GM08714 (cell line): ENCODE data around the gene DGKA.

ENCODE experiments used
- H3K4me3 ChIP-seq: fragments of 200-500 bp; sonication (Bioruptor generic); 2 replicates; pipeline ENCODE4 v1.5.1; 2014; ENCODE audit warnings: mild to moderate bottlenecking, low read length, inconsistent platforms
- ZNF274 ChIP-seq: IDR thresholded peaks from 2 replicates; pipeline ENCODE4 v1.6.1; 2012; ENCODE audit warnings: mild to moderate bottlenecking, low read depth, low read length

The DGKA gene

GRCh38 chr12:55937981-55938380, 7.0 kb downstream of the DGKA start:
- no peak for TF ChIP-seq ZNF274
- H3K4me3 ChIP-seq: no peak overlapping the region

DNA sequence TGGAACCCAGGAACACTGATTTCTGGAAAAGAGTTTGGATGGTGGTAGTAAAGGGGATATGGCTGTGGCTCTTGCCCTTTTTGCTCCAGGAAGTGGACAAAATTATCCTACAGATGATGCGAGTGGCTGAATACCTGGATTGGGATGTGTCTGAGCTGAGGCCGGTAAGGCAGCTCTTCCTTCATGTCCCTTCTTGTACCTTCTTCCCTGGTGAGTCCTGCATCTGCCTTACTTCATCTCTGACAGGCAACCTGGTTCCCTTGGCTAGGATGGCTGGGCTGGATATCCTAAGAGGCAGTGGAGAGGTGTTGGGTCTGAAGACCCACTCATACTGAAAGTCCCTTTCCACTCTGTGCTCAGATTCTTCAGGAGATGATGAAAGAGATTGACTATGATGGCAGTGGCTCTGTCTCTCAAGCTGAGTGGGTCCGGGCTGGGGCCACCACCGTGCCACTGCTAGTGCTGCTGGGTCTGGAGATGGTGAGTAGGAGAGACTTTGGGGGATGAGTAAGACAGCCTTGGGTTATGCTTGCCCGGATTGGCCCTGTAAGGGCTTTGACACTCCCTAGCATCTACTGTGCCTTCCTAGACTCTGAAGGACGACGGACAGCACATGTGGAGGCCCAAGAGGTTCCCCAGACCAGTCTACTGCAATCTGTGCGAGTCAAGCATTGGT, 8.0 kb downstream of the DGKA start:
- no peak for TF ChIP-seq ZNF274
- no peak overlapping the region for H3K4me3 ChIP-seq

DNA sequence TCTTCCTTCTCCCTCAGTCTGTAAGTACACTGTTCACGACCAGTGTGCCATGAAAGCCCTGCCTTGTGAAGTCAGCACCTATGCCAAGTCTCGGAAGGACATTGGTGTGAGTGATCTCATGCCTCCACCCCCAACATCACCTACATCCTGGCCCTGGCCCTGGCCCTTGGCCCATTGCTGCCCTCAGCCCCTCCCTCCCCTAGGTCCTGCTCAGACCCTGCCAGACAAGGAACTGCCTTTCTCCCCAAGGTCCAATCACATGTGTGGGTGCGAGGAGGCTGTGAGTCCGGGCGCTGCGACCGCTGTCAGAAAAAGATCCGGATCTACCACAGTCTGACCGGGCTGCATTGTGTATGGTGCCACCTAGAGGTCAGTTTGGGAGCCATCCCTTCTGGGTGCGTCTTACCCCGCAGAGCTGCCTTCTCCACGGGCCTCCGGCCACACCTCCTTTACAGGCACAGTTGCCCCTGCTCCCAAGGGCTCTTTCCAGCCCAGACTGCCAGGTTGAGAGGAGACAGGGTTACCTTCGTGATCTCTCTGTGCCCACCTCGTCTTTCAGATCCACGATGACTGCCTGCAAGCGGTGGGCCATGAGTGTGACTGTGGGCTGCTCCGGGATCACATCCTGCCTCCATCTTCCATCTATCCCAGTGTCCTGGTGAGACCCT, 9.2 kb downstream of the DGKA start:
- no peak for TF ChIP-seq ZNF274
- H3K4me3 ChIP-seq: no peak overlapping the region

- TF ChIP-seq ZNF274: no peak
- no peak overlapping the region for H3K4me3 ChIP-seq
Measured at GRCh38 chr12:55942055-55942454, 11.1 kb downstream of the DGKA start.

DNA sequence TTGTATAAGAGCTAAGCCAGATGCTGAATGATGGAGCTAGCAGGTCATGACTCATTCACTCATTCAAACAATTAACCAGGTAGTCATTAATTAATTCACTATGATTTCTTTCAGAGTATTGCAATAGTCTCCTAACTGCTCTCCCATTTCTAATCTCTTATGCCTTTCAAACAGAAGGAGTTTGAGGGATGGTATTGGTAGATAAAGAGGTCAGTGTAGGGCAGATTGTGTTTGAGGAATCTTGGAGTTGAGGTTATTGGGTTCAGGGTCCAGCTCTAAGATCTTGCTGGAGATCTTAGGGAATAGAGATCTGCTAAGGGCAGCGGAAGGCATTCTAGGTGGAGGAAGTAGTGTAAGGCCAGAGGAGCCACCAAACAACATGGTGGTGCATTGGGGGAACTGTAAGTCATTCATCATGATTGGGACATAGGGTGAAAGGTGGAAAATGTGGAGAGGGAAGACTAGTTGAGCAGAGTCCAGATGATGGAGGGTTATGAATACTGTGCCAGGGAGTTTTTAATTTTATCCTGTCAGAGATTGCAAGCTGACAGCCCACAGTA, 11.7 kb downstream of the DGKA start:
- TF ChIP-seq ZNF274: no peak

DNA sequence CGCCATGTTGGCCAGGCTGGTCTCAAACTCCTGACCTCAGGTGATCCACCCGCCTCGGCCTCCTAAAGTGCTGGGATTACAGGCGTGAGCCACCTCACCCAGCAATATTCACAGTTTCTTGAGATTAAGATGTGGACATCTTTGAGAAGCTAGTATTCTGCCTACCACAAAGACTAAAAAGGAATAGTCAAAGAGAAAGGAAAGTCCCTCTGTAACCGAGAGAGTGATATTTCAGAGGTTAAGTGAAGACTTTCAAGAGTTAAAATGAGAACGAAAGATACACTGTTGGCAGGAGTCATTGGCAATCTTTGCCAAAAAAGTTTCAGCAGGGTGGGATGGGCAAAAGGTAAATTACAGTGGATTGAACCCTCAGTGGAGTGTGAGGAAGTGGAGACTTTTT, 15.6 kb downstream of the DGKA start:
- TF ChIP-seq ZNF274: no peak
- no peak overlapping the region for H3K4me3 ChIP-seq

More for the DNA sequence above, 11.7 kb downstream of the DGKA start:
- H3K4me3 ChIP-seq: no peak overlapping the region

- TF ChIP-seq ZNF274: no peak
- H3K4me3 ChIP-seq: no peak overlapping the region
Measured at GRCh38 chr12:55955344-55955743, 24.4 kb downstream of the DGKA start.

DNA sequence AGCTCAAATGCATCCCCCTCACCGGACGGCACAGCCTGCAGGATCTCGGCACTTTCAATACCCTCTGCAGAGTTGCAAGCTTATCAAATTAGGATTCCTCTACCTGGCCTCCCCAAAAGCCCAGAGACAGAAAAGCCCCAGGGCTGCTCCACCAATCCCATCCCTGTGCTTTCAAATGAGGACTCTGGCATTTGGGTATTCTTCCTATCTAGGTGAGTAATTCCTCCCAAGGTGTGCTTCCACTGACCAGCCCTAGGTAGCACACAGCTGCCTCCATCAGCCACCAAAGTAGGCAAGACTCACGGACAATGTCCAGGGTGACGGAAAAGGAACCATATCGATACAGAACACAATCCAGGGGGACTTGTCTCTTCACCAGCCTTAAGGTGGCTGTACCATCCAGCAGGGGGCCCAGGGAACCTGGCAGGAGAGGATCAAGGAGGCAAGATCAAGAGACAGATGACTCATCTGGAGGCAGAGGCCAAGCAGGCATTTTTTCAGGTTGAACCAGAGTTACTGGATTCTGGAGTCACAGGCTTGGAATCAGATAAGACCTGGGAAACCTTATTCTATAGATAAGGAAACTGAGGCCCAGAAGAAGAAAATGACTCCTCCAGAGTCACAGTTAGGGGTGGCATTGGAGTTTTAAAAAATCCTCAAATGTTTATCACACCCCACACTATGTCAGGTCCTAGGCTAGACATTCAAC, 25.0 kb downstream of the DGKA start:
- H3K4me3 ChIP-seq: no peak overlapping the region
- TF ChIP-seq ZNF274: no peak

DNA sequence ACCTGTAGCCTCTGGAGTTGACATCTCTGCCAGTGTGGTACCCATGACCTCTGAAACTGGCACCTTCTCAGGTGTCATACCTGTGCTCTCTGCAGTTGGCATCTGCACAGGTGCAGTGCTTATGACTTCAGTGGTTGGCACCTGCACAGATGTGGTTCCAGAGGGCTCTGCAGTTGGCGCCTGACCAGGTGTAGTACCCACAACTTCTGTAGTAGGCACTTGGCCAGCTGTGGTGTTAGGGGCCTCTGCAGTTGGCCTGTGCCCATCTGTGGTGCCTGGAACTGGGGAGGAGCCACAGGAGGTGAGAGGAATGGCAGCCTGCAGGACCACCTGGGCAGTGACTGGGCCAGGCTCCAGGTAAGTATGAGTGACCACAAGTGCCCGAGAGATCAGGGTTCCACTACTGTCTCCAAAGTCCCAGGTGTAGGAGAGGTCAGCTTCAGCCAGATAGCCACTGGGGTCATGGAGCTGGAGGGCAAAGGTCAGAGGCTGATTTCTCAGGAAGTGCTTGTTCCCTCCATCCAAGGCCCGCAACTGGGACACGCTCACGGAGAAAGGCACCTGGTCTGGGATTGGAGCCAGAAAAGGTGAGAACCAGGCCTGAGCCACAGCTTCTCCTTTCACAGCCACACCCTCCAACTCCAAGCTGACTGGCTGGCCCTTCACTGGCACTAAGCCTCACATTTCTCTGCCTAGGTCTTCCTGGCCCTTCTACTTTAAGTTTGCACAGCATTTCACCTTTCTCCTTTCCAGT, 26.3 kb downstream of the DGKA start:
- TF ChIP-seq ZNF274: no peak

GRCh38 chr12:55963760-55964159, 32.8 kb downstream of the DGKA start:
- H3K4me3 ChIP-seq: no peak overlapping the region
- TF ChIP-seq ZNF274: no peak

More for the DNA sequence above, 26.3 kb downstream of the DGKA start:
- H3K4me3 ChIP-seq: no peak overlapping the region

DNA sequence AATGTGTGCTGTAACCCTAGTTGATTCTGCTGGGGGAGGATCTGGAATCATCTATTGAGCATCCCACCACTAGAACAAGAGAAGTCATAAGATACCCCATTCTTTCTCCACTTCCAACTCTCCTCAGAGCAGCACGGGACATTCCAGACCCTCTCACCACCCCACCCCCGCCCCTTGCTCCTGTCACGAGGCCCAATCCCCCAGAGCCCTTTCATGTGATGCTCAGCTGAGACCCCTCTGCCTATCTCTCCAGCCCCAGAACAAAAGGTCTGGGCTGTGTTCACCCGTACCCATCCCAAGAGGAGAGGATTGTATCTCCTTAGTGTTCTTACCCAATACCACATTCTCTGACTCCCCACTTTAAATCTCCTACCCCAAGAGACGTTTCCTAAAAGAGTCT, 34.3 kb downstream of the DGKA start:
- no peak overlapping the region for H3K4me3 ChIP-seq
- no peak for TF ChIP-seq ZNF274

- no peak for TF ChIP-seq ZNF274
- H3K4me3 ChIP-seq: peak within 1 kb of the TSS; percentile 89
Measured at GRCh38 chr12:55965941-55966407, 35.0 kb downstream of the DGKA start, which contains the start of gene PMEL. TSS of gene PMEL (minus strand) at chr12:55966042. CDS start at chr12:55966011, 31 bp downstream.

GRCh38 chr12:55966408-55967281, 35.7 kb downstream of the DGKA start, which contains the start of gene CDK2:
TSS of gene CDK2 (plus strand) at chr12:55966830. CDS start at chr12:55967009, 179 bp downstream.
- TF ChIP-seq ZNF274: no peak

More at GRCh38 chr12:55966408-55967281, 35.7 kb downstream of the DGKA start, which contains the start of gene CDK2:
- H3K4me3 ChIP-seq: peak within 1 kb of the TSS; percentile 89
